ENCODE results near the gene ADAM22.

DNA sequence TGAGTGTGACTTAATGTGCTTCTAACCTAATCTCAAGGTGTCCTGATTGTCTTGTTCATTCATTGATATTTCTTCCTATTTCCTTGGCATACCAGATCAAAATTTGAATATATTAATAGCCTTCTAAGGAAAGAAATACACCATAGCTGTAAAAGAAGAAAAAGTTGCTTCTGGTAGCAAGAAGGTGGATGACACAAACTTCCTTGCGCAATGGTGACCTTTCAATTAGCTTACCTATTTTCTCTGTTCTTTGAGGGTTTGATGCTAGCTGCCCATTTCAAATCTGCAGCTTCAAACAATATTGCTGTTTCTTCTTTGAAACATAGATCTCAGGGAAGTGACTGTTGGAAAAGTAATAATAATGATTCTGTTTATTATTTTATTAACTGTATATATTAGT lies 108.8 kb downstream of the ADAM22 start:
- TF ChIP-seq, protein P1, sequence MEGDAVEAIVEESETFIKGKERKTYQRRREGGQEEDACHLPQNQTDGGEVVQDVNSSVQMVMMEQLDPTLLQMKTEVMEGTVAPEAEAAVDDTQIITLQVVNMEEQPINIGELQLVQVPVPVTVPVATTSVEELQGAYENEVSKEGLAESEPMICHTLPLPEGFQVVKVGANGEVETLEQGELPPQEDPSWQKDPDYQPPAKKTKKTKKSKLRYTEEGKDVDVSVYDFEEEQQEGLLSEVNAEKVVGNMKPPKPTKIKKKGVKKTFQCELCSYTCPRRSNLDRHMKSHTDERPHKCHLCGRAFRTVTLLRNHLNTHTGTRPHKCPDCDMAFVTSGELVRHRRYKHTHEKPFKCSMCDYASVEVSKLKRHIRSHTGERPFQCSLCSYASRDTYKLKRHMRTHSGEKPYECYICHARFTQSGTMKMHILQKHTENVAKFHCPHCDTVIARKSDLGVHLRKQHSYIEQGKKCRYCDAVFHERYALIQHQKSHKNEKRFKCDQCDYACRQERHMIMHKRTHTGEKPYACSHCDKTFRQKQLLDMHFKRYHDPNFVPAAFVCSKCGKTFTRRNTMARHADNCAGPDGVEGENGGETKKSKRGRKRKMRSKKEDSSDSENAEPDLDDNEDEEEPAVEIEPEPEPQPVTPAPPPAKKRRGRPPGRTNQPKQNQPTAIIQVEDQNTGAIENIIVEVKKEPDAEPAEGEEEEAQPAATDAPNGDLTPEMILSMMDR (IDR thresholded peaks at IDR 0.05; ENCODE audit: insufficient read depth, low read length, poor library complexity, severe bottlenecking): no peak
- no peak for TF ChIP-seq EZH2phosphoT487 (conservative IDR thresholded peaks at IDR 0.05; ENCODE audit: low read length)
